DND-41 (cell line): ENCODE results near the gene ME3.

Experiments
- ATAC-seq: fragments of 200-7000 bp; cut with Tn5 transposase; 3 replicates; pipeline ENCODE4 v1.9.1; 2021; ENCODE audit warnings: low read depth; ENCODE audit not compliant: insufficient read depth
- DNase-seq: peaks from one replicate; pipeline ENCODE4 v3.0.0-alpha.2; 2020
- H2AFZ ChIP-seq: 2 replicates; pipeline ENCODE4 v1.6.0; 2012; ENCODE audit warnings: low read depth, low read length
- H3K27ac ChIP-seq: 2 replicates; pipeline ENCODE4 v1.5.1; 2012; ENCODE audit warnings: low read length, inconsistent platforms
- H3K27me3 ChIP-seq: fragments of 200-600 bp; sonication (generic); 2 replicates; pipeline ENCODE4 v1.6.0; 2012; ENCODE audit warnings: low read length, mild to moderate bottlenecking, inconsistent platforms; ENCODE audit not compliant: insufficient read depth, poor library complexity
- H3K36me3 ChIP-seq: 2 replicates; pipeline ENCODE4 v1.5.1; 2012; ENCODE audit warnings: low read length, inconsistent platforms; ENCODE audit not compliant: insufficient read depth
- H3K4me1 ChIP-seq: 2 replicates; pipeline ENCODE4 v1.5.1; 2012; ENCODE audit warnings: mild to moderate bottlenecking, low read length; ENCODE audit not compliant: insufficient read depth
- H3K4me2 ChIP-seq: 2 replicates; pipeline ENCODE4 v1.6.0; 2012; ENCODE audit warnings: mild to moderate bottlenecking, moderate library complexity, low read length, inconsistent platforms; ENCODE audit not compliant: insufficient read depth
- H3K4me3 ChIP-seq, 2 experiments: fragments of 200-600 bp in 1 of 2; shearing (Covaris generic) in 1 of 2; 2 replicates each; pipeline ENCODE4 v1.5.1; 2012 to 2016; ENCODE audit warnings: inconsistent platforms in 2 of 2, low read length in 2 of 2, mild to moderate bottlenecking in 2 of 2, low read depth in 1 of 2, moderate library complexity in 1 of 2
- H3K79me2 ChIP-seq: 2 replicates; pipeline ENCODE4 v1.6.0; 2012; ENCODE audit warnings: low read length, inconsistent platforms; ENCODE audit not compliant: insufficient read depth
- H3K9ac ChIP-seq: 2 replicates; pipeline ENCODE4 v1.6.0; 2012; ENCODE audit warnings: low read depth, mild to moderate bottlenecking, inconsistent platforms, low read length, moderate library complexity
- H3K9me3 ChIP-seq: 2 replicates; pipeline ENCODE4 v1.5.1; 2012; ENCODE audit warnings: low read length, moderate library complexity, mild to moderate bottlenecking, inconsistent platforms; ENCODE audit not compliant: insufficient read depth, severe bottlenecking
- H4K20me1 ChIP-seq: 2 replicates; pipeline ENCODE4 v1.6.0; 2012; ENCODE audit warnings: low read length; ENCODE audit not compliant: insufficient read depth
- EZH2 ChIP-seq: IDR thresholded peaks from 3 replicates; pipeline ENCODE4 v1.6.1; 2012; ENCODE audit warnings: borderline replicate concordance, low read depth, mild to moderate bottlenecking, moderate library complexity, low read length, inconsistent platforms; ENCODE audit not compliant: severe bottlenecking
- TF ChIP-seq, protein P1 (sequence below): IDR thresholded peaks from 2 replicates; pipeline ENCODE4 v1.5.1; 2012; ENCODE audit warnings: borderline replicate concordance, low read length, moderate library complexity, mild to moderate bottlenecking; ENCODE audit not compliant: poor library complexity, severe bottlenecking; ENCODE audit errors: extremely low read depth

The ME3 gene

DNA sequence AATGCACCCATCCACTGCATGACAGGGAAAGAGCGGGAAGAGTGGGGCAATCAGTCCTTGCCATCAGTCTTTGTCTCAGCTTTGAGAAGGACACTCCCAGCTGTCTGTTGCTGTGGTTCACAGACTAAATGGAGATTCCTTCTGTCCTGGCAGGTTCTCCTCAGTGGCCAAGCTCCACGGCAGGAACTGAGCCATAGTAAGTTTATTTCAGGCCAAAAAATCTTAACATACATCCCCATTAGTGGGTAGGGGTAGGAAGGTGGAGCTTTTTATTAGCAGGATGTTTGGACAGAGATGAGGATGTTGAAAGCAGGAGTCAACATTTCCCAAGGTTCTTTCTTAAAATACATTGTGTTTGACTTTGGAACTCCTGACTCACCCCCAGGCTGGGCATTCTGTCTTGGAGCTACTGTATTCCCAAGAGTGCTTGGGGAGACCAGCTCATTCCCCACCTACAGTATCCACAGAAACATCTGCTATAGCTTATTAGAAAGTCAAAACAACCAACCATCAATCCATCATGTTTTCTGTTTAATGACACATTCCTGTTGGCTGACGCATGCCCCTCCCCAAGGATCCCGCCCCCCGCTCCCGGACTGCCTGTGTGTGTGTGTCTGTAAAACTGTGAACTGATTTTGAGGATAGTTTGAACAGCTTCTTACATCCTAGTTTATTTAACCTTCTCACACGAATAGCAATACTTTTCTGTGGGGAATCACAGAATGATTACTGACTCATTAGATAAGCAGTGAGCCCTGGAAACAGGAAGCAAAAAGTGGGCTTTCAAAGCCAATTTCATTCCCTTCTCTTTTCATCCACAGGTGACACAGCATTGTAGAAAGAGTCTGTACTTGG is 188.2 kb downstream of the ME3 start:
- Histone ChIP-seq H4K20me1 (no peaks in the 10 kb centered on the region), H3K4me1 (no peaks in the 10 kb centered on the region), H3K27ac (no peak overlapping the region), H3K9ac (no peak overlapping the region), H3K9me3 (no peaks in the 10 kb centered on the region), H3K4me3 (no peak overlapping the region), H2AFZ (no peak overlapping the region), H3K36me3 (no peaks in the 10 kb centered on the region), H3K27me3 (no peaks in the 10 kb centered on the region), H3K79me2 (no peaks in the 10 kb centered on the region), H3K4me2 (no peak overlapping the region)
- TF ChIP-seq, protein P1, sequence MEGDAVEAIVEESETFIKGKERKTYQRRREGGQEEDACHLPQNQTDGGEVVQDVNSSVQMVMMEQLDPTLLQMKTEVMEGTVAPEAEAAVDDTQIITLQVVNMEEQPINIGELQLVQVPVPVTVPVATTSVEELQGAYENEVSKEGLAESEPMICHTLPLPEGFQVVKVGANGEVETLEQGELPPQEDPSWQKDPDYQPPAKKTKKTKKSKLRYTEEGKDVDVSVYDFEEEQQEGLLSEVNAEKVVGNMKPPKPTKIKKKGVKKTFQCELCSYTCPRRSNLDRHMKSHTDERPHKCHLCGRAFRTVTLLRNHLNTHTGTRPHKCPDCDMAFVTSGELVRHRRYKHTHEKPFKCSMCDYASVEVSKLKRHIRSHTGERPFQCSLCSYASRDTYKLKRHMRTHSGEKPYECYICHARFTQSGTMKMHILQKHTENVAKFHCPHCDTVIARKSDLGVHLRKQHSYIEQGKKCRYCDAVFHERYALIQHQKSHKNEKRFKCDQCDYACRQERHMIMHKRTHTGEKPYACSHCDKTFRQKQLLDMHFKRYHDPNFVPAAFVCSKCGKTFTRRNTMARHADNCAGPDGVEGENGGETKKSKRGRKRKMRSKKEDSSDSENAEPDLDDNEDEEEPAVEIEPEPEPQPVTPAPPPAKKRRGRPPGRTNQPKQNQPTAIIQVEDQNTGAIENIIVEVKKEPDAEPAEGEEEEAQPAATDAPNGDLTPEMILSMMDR, result no peak
- DNase-seq (no peak), ATAC-seq (no peak)

DNA sequence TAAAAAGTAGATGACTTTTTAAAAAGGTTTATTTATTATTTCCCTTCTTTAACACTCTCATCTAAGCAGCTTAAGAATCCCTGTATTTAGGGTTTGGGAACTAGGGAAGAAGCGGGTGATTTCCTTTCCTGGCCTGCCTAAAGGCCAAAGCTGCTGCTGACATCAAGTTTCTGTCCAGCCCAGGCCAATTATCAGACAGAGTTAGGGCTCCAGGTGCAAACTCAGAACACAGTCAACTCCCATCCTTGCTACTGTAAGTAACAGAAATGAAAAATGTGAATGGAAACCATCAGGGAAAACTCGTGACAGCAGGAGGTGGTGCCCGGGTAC is 188.8 kb downstream of the ME3 start:
- H3K4me3 ChIP-seq, result no peak overlapping the region
- no peaks in the 10 kb centered on the region for H3K79me2 ChIP-seq
- no peaks in the 10 kb centered on the region for H3K9me3 ChIP-seq
- ATAC-seq (no peak), DNase-seq (no peak)
- no peak overlapping the region for H3K27ac ChIP-seq
- H3K36me3 ChIP-seq, result no peaks in the 10 kb centered on the region
- no peaks in the 10 kb centered on the region for H3K4me1 ChIP-seq
- no peak overlapping the region for H3K9ac ChIP-seq
- no peak for TF ChIP-seq EZH2
- TF ChIP-seq, protein P1, result no peak
- H3K4me2 ChIP-seq, result no peak overlapping the region
- no peak overlapping the region for H2AFZ ChIP-seq
- no peaks in the 10 kb centered on the region for H4K20me1 ChIP-seq
- no peaks in the 10 kb centered on the region for H3K27me3 ChIP-seq

DNA sequence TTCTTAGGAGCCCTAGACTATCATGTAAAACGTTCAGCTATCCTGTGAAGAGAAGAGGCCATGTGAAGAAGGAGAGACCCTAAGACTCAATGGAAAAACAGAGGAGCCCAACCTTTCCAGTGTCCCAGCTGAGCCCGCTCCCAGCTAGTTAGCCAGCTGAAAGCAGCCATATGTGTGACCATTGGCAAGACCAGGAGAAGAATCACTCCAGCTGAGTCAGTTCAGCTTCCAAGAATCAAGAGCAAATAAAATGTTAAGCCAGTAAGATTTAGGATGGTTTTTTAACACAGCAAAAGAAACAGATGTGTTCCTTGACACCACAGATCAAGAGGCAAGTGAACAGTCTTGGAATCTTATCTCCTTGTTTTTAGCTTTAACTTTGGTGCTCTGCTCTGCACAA is 189.7 kb downstream of the ME3 start:
- no peak overlapping the region for H2AFZ ChIP-seq
- H3K4me1 ChIP-seq, result no peaks in the 10 kb centered on the region
- H3K9me3 ChIP-seq, result no peaks in the 10 kb centered on the region
- H3K27ac ChIP-seq, result no peak overlapping the region
- no peaks in the 10 kb centered on the region for H3K79me2 ChIP-seq
- DNase-seq (no peak), ATAC-seq (no peak)
- H3K4me2 ChIP-seq, result no peak overlapping the region
- H4K20me1 ChIP-seq, result no peaks in the 10 kb centered on the region
- H3K36me3 ChIP-seq, result no peaks in the 10 kb centered on the region
- no peak for TF ChIP-seq EZH2
- TF ChIP-seq, protein P1, result no peak
- no peak overlapping the region for H3K9ac ChIP-seq
- H3K27me3 ChIP-seq, result no peaks in the 10 kb centered on the region
- no peak overlapping the region for H3K4me3 ChIP-seq
